Osteoblast (primary cell): ENCODE measurements around the gene TSG101. TPM values are rescaled to one million over a fixed set of nuclear protein-coding genes. Genes with fewer than 3 reads are reported as not detected.
A peak's percentile ranks its signal among the peaks of the same experiment; 100 is the strongest.

Experiments
- DNase-seq: peaks from one replicate; pipeline ENCODE4 v3.0.0; 2011; ENCODE audit warnings: low spot score, mixed read lengths; ENCODE audit not compliant: insufficient read length; ENCODE audit errors: missing footprints
- H2AFZ ChIP-seq: 2 replicates; pipeline ENCODE4 v1.6.0; 2011; ENCODE audit warnings: mild to moderate bottlenecking, low read length
- H3K27ac ChIP-seq: 2 replicates; pipeline ENCODE4 v1.5.1; 2011; ENCODE audit warnings: mild to moderate bottlenecking, low read depth, low read length, moderate library complexity
- H3K27me3 ChIP-seq: 2 replicates; pipeline ENCODE4 v1.6.0; 2012; ENCODE audit warnings: mild to moderate bottlenecking, control low read depth, inconsistent platforms, low read length, moderate library complexity; ENCODE audit not compliant: insufficient read depth
- H3K36me3 ChIP-seq: 2 replicates; pipeline ENCODE4 v1.5.1; 2011; ENCODE audit warnings: mild to moderate bottlenecking, low read length, control low read depth, moderate library complexity; ENCODE audit not compliant: insufficient read depth
- H3K4me1 ChIP-seq: 2 replicates; pipeline ENCODE4 v1.5.1; 2011; ENCODE audit warnings: mild to moderate bottlenecking, low read length, control low read depth, moderate library complexity; ENCODE audit not compliant: insufficient read depth
- H3K4me2 ChIP-seq: 2 replicates; pipeline ENCODE4 v1.6.0; 2011; ENCODE audit warnings: mild to moderate bottlenecking, low read length; ENCODE audit not compliant: insufficient read depth
- H3K4me3 ChIP-seq: fragments of 200-600 bp; sonication (generic); 3 replicates; pipeline ENCODE4 v1.5.1; 2012; ENCODE audit warnings: mild to moderate bottlenecking, low read length, inconsistent platforms; ENCODE audit not compliant: insufficient read depth
- H3K79me2 ChIP-seq: 2 replicates; pipeline ENCODE4 v1.6.0; 2012; ENCODE audit warnings: mild to moderate bottlenecking, low read length, control low read depth, inconsistent platforms; ENCODE audit not compliant: insufficient read depth
- H3K9me3 ChIP-seq: 2 replicates; pipeline ENCODE4 v1.5.1; 2011; ENCODE audit warnings: low read depth, low read length, control low read depth
- H4K20me1 ChIP-seq: 2 replicates; pipeline ENCODE4 v1.6.0; 2012; ENCODE audit warnings: mild to moderate bottlenecking, low read length, control low read depth; ENCODE audit not compliant: insufficient read depth
- CTCF ChIP-seq: IDR thresholded peaks from 2 replicates; pipeline ENCODE4 v1.5.1; 2011; ENCODE audit warnings: mild to moderate bottlenecking, low read depth, low read length, moderate library complexity; ENCODE audit errors: extremely low read depth
- total RNA-seq: library from RNA; depleted of rRNA; stranded (reverse); fragments of >200 nt; gene quantifications from 2 replicates; pipeline ENCODE4 v1.2.3, GENCODE V29; 2012

TSG101 gene
- total RNA-seq, 1 donor = 67.3 TPM

GRCh38 chr11:18491924-18492323, 34.8 kb downstream of the TSG101 start:
- no peak overlapping the region for H2AFZ ChIP-seq
- H3K27me3 ChIP-seq = no peaks in the 10 kb centered on the region
- H3K36me3 ChIP-seq = peaks cover 13% of the 10 kb centered on the region
- H4K20me1 ChIP-seq = no peaks in the 10 kb centered on the region
- no peaks in the 10 kb centered on the region for H3K9me3 ChIP-seq
- no peak for TF ChIP-seq CTCF
- H3K4me2 ChIP-seq = no peak overlapping the region
- H3K4me3 ChIP-seq = no peak overlapping the region
- H3K4me1 ChIP-seq = peaks cover 20% of the 10 kb centered on the region
- no peak for DNase-seq
- H3K27ac ChIP-seq = no peak overlapping the region
- H3K79me2 ChIP-seq = peaks cover 5% of the 10 kb centered on the region

GRCh38 chr11:18490736-18491485, 35.8 kb downstream of the TSG101 start:
- Histone ChIP-seq H3K4me2 (no peak overlapping the region), H3K79me2 (peaks cover 5% of the 10 kb centered on the region), H3K27ac (no peak overlapping the region), H3K27me3 (no peaks in the 10 kb centered on the region), H3K9me3 (no peaks in the 10 kb centered on the region), H3K36me3 (peaks cover 13% of the 10 kb centered on the region), H4K20me1 (no peaks in the 10 kb centered on the region), H3K4me3 (no peak overlapping the region), H2AFZ (no peak overlapping the region), H3K4me1 (peaks cover 20% of the 10 kb centered on the region)
- TF ChIP-seq CTCF = no peak
- DNase-seq = no peak

- Histone ChIP-seq H3K4me1 (peaks cover 20% of the 10 kb centered on the region), H3K27me3 (no peaks in the 10 kb centered on the region), H4K20me1 (no peaks in the 10 kb centered on the region), H2AFZ (no peak overlapping the region), H3K4me2 (no peak overlapping the region), H3K4me3 (no peak overlapping the region), H3K36me3 (peaks cover 13% of the 10 kb centered on the region), H3K79me2 (peaks cover 5% of the 10 kb centered on the region), H3K9me3 (no peaks in the 10 kb centered on the region), H3K27ac (no peak overlapping the region)
- TF ChIP-seq CTCF = no peak
- peak; percentile 78 for DNase-seq
Observed at GRCh38 chr11:18490319-18490718, 36.4 kb downstream of the TSG101 start.

GRCh38 chr11:18485913-18486528, 40.7 kb downstream of the TSG101 start:
- Histone ChIP-seq H3K9me3 (no peaks in the 10 kb centered on the region), H3K36me3 (peaks cover 41% of the 10 kb centered on the region), H4K20me1 (no peaks in the 10 kb centered on the region), H3K4me2 (no peak overlapping the region), H3K27ac (no peak overlapping the region), H3K4me3 (no peak overlapping the region), H3K4me1 (peaks cover 5% of the 10 kb centered on the region), H3K79me2 (peaks cover 3% of the 10 kb centered on the region), H2AFZ (no peak overlapping the region), H3K27me3 (no peaks in the 10 kb centered on the region)
- no peak for TF ChIP-seq CTCF
- DNase-seq = no peak
